ENCODE measurements around the gene SERPINB4.
"Not testable (repeated sequence)": the region's sequence is repeated elsewhere in the genome, so short reads cannot be mapped to it uniquely, and the experiment has no call there.

GRCh38 chr18:63661750-63662149 is 17.7 kb upstream of the SERPINB4 start, which contains the start of gene SERPINB3:
- not testable (repeated sequence) for TF ChIP-seq CTCF (IDR thresholded peaks at IDR 0.05; ENCODE audit: low read length); EZH2 (IDR thresholded peaks at IDR 0.05; ENCODE audit: borderline replicate concordance, low read length)
